AG04450 (cell line): ENCODE measurements around the gene FXYD5. TPM values are rescaled to one million over a fixed set of nuclear protein-coding genes. Genes with fewer than 3 reads are reported as not detected.
"Not testable (repeated sequence)": the region's sequence is repeated elsewhere in the genome, so short reads cannot be mapped to it uniquely, and the experiment has no call there.

Source experiments
- CTCF ChIA-PET: fragments of 300-600, 350-600 bp; formaldehyde crosslinking; extraction: SDS; loops from one replicate; lab custom pipeline; 2022; ENCODE audit warnings: antibody characterized with exemption, inconsistent platforms; lab: Charles Lee
- POLR2A ChIA-PET: fragments of 350-600 bp; formaldehyde crosslinking; extraction: SDS; loops from one replicate; lab custom pipeline; 2021; ENCODE audit warnings: antibody characterized with exemption, inconsistent platforms; lab: Yijun Ruan, JAX
- DNase-seq: peaks from one replicate; pipeline ENCODE4 v3.0.0-alpha.2; 2011; ENCODE audit warnings: low read depth, low spot score
- H3K27ac ChIP-seq: one replicate; pipeline ENCODE4 v1.5.1; 2012; ENCODE audit warnings: low read depth, low read length, control low read depth
- H3K27me3 ChIP-seq: one replicate; pipeline ENCODE4 v1.6.0; 2012; ENCODE audit warnings: low read length; ENCODE audit not compliant: control insufficient read depth, insufficient read depth
- H3K4me3 ChIP-seq: 2 replicates; pipeline ENCODE4 v1.5.1; 2011; ENCODE audit warnings: mild to moderate bottlenecking, low read depth, low read length, control low read depth
- H3K9me3 ChIP-seq: 2 replicates; pipeline ENCODE4 v1.5.1; 2012; ENCODE audit warnings: low read length; ENCODE audit not compliant: control insufficient read depth, insufficient read depth
- CTCF ChIP-seq: IDR thresholded peaks from 2 replicates; pipeline ENCODE4 v1.5.1; 2011; ENCODE audit warnings: low read depth, low read length, control low read depth, inconsistent platforms
- polyA plus RNA-seq: library from polyadenylated mRNA; depleted of rRNA; stranded (reverse); fragments of >200 nt; gene quantifications from 2 replicates; pipeline ENCODE4 v1.2.3, GENCODE V29; 2011

Gene FXYD5
- polyA plus RNA-seq, 1 experiment, result 80.3 TPM

- TF ChIP-seq CTCF, result no peak
- no peak overlapping the region for H3K27ac ChIP-seq
- H3K27me3 ChIP-seq, result peaks cover 6% of the 10 kb centered on the region
- DNase-seq, result no peak
- no peak overlapping the region for H3K4me3 ChIP-seq
- ChIA-PET CTCF (no interaction called here), POLR2A (no interaction called here)
- H3K9me3 ChIP-seq, result no peaks in the 10 kb centered on the region
Observed at GRCh38 chr19:35195830-35196229, 41.3 kb downstream of the FXYD5 start.

- CTCF ChIA-PET, result not testable (repeated sequence)
Observed at GRCh38 chr19:35196861-35197260, 42.3 kb downstream of the FXYD5 start.

GRCh38 chr19:35199481-35199880 lies 44.9 kb downstream of the FXYD5 start:
- H3K9me3 ChIP-seq, result no peaks in the 10 kb centered on the region
- CTCF ChIA-PET, result no interaction called here
- POLR2A ChIA-PET, result no interaction called here
- DNase-seq, result no peak
- no peak overlapping the region for H3K27ac ChIP-seq
- TF ChIP-seq CTCF, result no peak
- H3K4me3 ChIP-seq, result no peak overlapping the region
- peaks cover 6% of the 10 kb centered on the region for H3K27me3 ChIP-seq

More at GRCh38 chr19:35196861-35197260, 42.3 kb downstream of the FXYD5 start:
- POLR2A ChIA-PET, H3K27ac ChIP-seq, DNase-seq, H3K9me3 ChIP-seq, H3K27me3 ChIP-seq, H3K4me3 ChIP-seq: not testable (repeated sequence)

DNA sequence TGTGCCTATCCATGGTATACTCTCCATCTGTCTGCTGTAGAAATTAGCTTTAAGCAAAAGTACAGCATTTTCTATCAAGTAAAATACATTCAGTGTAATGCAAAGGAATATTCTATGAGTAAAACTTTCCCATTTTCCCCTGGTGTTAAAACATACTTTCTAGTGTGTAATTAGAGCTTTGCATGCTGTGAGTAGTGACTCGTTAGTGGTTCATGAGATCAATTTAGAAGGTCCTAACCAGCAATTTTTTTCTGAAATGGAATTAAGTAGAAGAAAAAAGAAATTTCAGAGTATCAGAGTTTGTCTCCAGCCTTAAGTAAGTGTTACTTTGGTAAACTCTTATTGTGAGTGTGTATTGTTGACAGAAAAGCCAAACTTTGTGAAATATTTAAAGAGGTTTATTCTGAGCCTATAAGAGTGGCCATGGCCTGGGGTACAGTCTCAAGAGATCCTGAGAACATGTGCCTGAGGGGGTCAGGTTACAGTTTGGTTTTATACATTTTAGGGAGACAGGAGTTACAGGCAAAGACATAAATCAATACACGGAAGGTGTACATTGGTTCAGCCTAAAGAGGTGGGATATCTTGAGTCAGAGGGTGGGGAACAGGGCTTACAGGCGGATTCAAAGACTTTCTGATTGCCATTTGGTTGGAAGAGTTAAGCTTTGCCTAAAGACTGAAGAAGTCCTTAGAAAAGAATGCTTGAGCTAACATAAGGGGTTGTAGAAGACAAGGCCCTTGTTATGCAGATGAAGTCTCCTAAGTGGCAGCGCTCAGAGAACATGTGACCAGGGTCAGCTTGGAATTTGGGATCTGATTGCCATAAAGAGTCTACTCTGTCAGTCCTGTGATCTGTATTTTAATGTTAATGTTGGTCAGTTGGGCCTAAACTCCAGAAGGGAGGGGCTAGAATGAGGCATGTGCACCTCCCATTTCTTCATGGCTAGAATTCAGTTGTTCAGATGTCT lies 48.5 kb downstream of the FXYD5 start:
- no peak overlapping the region for H3K4me3 ChIP-seq
- TF ChIP-seq CTCF, result no peak
- POLR2A ChIA-PET, result no interaction called here
- CTCF ChIA-PET, result no interaction called here
- no peaks in the 10 kb centered on the region for H3K9me3 ChIP-seq
- no peak overlapping the region for H3K27ac ChIP-seq
- peaks cover 7% of the 10 kb centered on the region for H3K27me3 ChIP-seq
- no peak for DNase-seq

GRCh38 chr19:35204799-35205732 lies 50.5 kb downstream of the FXYD5 start:
- no peak for DNase-seq
- Histone ChIP-seq H3K4me3 (no peak overlapping the region), H3K9me3 (no peaks in the 10 kb centered on the region), H3K27me3 (peaks cover 3% of the 10 kb centered on the region), H3K27ac (no peak overlapping the region)
- ChIA-PET CTCF (no interaction called here), POLR2A (interaction anchor here (0.6 kb wide), 1 partner anchor 162 kb away, joined by 5 read pairs; no protein-coding TSS in a partner anchor)
- TF ChIP-seq CTCF, result no peak
